HG03039 (cell line): ENCODE results near the gene BRD3.
"Not testable (repeated sequence)": the region's sequence is repeated elsewhere in the genome, so short reads cannot be mapped to it uniquely, and the experiment has no call there.

Experiments
- ATAC-seq: cut with Tn5 transposase; IDR thresholded peaks from one replicate; pipeline ENCODE4 v1.9.1; 2021; ENCODE audit warnings: mild to moderate bottlenecking, moderate library complexity; ENCODE audit not compliant: unreplicated experiment

BRD3 gene

DNA sequence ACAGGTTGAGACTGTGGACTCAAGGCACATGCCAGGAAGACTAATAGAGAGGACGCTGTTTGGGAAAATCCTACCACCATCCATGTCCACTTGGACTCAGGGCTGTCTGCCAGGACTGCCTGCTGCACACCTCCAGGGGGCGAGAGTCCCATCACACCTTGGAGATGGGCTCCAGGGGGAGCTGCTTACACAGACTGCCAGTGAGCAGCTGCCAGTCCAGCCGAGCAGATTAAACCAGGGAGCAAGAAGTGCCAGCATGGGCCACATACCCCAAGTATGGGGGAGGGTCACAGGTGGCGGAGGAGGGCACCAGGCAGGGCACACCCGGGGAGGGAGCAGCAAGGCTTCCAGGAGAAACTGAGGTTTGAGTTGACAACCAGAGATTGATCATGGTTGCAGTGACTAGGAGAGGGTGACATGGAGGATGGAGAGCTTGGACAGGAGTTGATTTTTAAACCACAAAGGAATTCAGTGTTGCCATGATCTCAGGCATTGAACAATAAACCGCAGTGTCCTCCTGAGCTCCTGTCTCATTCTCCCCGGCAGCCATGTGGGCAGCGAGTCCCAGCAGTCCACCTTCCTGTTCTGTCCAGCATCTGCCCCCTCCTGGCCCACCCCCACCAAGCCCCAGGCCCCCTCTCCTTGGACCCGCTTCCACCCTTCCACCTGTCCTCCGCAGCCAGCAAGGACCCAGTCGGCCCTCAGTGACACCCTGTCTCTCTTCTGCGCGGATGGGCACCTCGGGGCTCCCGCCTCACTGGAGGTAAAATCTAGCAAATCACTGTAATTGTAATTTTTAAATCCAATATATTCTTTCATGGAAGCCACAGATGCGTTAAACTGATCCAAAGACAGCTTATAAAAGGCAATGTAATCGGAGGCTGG is 72.6 kb downstream of the BRD3 start:
- no peak for ATAC-seq

GRCh38 chr9:133994353-133995011 is 73.3 kb downstream of the BRD3 start:
- ATAC-seq, result no peak

- ATAC-seq, result no peak
These were observed 74.1 kb downstream of the BRD3 start for GRCh38 chr9:133993635-133994253.

DNA sequence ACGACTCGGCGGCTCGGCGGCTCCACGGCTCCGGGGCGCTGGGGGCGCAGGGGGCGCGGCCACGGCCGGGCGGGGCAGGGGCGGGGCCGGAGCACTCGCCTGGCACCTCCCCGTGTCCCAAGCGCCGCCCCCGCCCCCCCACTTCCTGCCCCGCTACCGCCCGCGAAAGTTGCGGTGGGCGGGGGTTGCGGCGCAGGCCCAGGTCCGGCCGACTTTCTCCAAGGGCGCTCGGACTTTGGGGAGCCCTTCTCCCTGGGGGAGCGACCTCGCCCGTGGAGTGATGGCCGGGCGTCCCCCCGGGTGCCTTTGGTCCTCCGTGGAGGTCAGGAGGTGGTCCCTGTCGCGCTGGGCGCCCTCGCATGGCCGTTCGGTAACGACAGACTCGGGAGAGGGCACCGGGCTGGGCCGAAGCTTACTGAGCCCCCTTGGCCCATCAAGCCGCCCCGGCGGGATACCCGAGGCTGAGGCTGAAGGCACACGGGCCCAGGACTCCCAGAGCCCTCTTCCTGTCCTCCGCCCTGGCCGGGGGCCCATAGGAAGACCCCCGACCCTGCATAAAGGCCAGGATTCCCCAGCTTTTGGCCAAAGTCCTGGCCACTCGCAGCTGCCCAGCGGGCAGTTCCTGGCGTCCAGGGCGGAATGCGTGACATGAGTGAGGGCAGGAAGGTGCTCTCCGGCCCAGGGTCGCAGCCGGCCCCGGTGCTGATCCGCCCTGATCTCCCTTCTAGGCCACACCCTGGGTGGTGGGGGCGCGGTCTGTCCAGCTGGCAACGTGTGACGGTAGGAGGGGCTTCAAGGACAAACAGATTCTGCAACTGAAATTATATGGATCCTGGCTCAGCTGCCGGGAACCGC is 74.8 kb downstream of the BRD3 start:
- ATAC-seq, result peak; percentile 39

- ATAC-seq, result peak; percentile 30
These were observed 75.7 kb downstream of the BRD3 start, which contains the start of gene VAV2 for GRCh38 chr9:133991964-133992779. VAV2 (minus strand) TSS chr9:133992324; CDS start chr9:133992278, 46 bp downstream.

- ATAC-seq, result no peak
These were observed 76.5 kb downstream of the BRD3 start for GRCh38 chr9:133991214-133991921.

DNA sequence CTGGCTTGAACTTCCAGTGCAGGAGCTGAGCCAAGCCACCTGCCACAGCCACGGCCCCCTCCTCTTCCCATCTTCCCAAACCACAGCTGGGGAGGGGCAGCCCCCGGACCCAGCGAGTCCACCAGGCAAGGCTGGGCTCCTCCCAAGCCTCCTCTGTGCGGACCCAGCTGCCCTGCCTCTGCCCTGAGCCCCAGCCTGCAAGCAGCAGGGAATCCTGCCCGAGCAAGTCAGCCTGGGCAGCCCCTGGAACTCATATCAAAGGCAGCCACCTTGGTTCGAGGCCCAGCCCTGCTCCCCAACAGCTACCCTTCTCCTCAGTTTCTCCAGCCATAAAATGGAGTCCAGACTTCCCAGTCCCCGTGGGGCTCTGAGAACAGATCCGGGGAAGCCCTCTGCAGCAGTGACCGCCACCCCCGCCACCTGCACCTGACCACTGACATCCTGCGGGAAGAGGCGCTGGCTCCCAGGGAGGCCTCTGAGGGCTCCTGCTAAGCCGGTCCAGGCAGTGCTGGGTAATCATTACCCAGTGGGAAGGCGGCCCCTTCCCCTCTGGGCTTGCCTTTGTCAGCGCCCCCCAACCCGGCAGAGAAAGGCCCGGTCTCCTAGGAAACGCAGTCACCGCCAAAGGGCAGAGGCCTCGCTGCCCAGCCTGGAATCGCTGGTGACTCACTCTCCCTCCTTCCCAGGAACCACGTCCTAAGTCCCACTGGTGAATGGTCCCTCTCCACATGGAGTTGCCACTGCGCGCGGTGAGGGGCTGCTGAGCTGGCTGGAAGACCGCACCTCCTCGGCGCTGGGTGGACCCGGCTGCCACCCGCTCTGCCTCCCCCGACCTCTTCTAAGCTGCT is 77.2 kb downstream of the BRD3 start:
- no peak for ATAC-seq

DNA sequence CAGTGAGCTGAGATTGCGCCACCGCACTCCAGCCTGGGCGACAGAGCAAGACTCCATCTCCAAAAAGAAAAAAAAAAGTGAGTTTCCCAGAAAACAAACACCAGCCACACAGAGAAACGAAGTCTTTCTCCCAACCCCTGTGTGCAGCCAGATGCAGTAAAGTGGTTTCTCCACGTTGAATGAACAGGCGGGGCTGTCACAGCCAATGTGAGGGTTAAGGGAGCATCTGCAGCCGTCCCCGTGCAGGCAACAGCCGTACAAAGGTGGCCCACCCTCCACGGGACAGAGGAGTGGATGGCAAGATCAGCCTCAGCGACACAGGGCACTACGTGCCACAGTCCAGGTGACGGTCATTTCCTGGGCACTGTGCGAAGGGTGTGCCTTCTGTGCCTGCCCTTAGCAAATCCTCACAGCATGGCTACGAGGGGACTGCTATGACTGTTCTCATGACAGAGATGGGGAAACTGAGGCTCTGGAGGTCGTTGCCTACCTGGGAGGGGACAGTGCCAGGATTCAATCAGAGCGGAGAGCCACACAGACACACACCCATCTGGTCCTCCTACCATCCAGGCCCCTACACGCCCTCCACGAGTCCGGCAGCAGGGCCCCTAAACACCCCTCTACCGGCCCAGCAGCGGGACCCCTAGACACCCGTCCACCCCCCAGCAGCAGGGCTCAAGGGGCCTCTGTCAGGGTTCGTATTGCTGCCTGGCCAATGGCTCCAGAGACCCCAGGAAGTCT is 78.0 kb downstream of the BRD3 start:
- ATAC-seq, result no peak

- not testable (repeated sequence) for ATAC-seq
These were observed 79.1 kb downstream of the BRD3 start for GRCh38 chr9:133988771-133989170.

GRCh38 chr9:133987946-133988665 is 79.7 kb downstream of the BRD3 start:
- ATAC-seq, result no peak

DNA sequence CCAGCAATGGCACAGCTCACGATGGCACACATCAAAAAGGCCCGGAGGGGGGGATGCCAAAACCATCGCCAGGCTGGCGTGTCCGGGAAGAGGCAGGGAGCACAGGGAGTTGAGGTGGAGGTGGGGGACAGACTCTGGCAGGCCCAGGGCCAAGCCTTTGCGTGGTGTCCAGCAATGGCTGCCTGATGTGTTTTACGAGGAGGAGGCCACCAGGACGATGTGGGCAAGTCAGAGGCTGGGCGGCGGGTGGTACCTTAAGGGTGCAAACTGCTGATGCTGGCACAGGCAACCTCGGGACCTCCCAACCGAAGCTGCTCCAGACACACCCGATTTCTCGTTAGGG is 80.4 kb downstream of the BRD3 start:
- ATAC-seq, result no peak

DNA sequence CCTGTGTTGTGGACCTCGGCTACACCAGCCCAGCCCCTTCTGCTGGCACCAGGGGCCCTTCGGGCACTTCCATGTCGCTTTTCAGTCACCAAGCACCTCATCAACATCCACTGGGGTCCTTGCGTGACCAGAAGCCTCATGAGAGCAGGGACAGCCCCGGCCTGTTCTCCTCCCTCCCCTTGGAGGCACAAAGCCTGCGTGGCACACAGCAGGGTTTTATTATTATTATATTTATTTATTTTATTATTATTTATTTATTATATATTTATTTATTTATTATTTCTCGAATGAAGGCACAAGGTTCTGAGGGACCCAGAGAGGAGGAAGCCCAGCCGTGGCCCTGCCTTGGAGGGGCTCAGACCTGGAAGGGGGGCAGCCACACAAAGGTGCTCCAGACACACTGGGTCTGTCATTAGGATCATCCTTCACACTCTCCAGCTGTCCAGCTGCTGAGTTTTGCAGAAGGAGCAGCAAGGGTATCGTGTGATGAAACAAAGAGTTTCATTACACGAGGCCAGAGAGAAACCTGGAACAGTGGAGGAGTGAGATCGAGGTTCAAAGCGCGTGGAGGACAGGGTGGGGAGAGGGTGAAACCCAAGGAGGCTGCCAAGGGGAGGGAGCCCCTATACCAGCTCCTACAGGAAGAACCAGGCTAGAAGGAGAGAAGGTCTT is 80.9 kb downstream of the BRD3 start:
- ATAC-seq, result no peak

DNA sequence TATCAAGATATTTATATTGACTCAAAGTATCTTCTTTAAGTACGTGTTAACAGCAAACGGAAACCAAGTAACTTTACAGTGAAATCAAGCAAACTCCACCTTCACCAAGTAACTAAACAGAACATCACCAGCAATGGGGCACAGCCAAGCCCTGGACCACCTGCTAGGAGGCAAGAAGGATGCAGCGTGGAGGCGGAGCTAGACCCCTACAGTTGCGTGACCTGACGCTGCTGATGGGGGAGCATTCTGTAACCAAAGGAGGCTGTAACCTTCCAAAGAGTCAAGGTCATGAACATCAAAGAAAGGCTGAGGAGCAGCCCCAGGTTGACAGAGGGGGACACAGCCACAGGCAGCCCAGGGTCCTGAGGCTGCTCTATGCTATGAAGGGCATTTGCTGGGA is 81.8 kb downstream of the BRD3 start:
- no peak for ATAC-seq

DNA sequence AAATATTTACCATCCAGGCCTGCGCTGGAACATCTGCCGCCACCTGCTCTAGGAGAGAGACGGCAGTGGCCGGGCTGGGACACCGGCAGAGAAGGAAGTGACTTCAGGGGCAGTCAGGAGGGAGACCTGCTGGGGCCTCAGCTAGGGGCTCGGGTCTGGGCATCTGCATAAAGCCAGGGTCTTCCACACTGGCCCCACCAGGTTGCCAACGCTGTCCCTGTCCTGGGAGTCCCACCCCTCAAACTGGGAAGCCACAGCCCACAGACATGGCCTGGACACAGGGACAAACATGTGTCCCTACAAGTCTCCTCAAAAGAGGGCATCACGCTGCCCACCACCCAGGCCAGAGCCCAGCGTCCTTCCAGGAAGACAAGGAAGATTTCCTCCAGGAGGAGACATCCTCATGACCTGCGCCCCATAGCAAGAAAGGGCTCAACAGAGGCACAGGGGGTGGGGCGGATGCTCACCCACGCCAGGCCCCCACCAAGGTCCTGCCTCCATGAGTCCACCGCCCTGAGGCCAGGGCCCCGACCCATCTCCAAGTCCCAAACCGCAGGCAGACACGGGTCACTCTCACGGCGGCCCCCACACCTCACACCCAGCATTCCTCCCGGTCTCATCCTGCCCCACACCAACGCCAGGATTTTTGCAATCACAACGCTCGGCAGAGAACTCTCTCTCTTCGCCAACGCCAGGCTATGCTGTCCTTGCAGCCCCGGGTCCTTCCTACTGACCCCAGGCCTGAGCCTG is 84.7 kb downstream of the BRD3 start:
- no peak for ATAC-seq

- no peak for ATAC-seq
These were observed 85.7 kb downstream of the BRD3 start for GRCh38 chr9:133981958-133982681.
